ENCODE measurements around the gene SLC12A9.
A peak's percentile ranks its signal among the peaks of the same experiment; 100 is the strongest.

SLC12A9 gene

DNA sequence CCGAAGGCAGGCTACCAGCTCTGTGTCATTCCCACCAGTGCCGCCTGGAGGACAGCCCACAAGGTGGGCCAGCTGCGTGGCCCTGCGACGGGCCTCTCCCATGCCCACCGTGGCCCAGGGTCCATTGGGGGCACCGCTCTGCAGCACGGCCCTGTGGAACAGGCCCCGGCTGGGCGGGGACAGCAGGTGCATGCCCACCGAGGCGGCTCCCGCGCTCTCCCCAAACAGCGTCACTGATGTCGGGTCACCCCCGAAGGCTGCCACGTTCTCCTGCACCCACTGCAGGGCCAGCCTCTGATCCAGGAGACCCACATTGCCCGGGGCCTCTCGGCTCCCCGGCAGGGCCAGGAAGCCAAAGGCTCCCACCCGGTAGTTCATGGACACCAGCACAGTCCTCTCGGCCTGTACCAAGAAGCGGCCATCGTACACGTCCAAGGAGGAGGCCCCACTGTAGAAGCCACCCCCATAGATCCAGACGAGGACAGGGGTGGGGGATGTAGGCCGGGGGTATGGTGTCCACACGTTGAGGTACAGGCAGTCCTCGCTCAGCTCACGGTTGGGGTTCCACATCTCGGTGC is 40.9 kb downstream of the SLC12A9 start:
- Mint-ChIP-seq H3K27me3 (peaks cover 55% of the 10 kb centered on the region), H3K36me3 (ENCODE audit: insufficient read depth) (peaks cover 18% of the 10 kb centered on the region), H3K4me1 (peaks cover 27% of the 10 kb centered on the region), H3K27ac (ENCODE audit: low read depth) (no peak overlapping the region), H3K4me3 (peak overlapping the region; percentile 42), H3K9me3 (no peaks in the 10 kb centered on the region)
- ATAC-seq (replicated peaks; ENCODE audit: extremely low read depth, poor library complexity, severe bottlenecking) (no peak), DNase-seq (ENCODE audit: low spot score in 2 of 2) (no peak)

DNA sequence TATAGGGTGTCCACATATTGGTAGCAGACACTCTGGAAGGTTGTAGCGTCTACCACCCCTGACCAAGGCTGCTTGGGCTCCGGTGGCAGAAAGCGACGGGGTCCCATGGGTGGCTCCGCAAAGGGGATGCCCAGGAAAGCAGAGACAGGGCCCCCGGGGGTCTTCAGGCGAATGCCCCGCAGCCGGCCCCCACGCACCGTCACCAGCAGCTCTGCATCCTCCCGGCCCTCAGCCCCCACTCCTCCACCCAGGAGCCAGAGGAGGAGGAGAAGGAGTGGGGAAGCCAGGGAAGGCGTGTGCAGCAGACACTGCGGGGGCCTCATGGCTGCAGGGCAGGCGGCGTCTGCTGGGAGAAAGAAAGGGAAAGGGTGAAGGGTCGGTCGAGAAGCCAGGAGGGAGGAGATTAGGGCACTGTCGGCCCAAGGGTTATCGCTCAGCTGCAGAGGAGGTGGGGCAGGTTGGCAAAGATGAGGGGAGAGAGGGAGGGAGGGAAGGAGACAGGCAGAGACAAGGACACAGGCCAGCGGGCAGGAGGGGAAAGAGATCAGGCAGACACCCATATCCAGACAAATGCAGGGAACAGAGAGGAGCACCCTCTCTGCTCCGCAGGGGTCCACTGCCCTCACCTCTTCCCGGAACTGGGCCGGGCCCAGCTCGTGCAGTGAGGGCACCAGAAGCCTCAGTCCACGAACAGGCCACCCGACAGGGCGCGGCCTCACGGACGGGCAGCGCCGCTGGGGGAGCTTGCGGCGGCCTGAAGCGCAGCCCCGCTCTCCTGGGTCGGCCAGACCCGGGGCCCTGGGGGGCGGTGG is 41.6 kb downstream of the SLC12A9 start:
- Mint-ChIP-seq H3K4me3 (peak overlapping the region; percentile 42), H3K9me3 (no peaks in the 10 kb centered on the region), H3K36me3 (ENCODE audit: insufficient read depth) (peaks cover 15% of the 10 kb centered on the region), H3K27ac (ENCODE audit: low read depth) (no peak overlapping the region), H3K27me3 (peaks cover 58% of the 10 kb centered on the region), H3K4me1 (peaks cover 23% of the 10 kb centered on the region)
- no peak for DNase-seq (ENCODE audit: low spot score in 2 of 2)
- ATAC-seq (replicated peaks; ENCODE audit: extremely low read depth, poor library complexity, severe bottlenecking): no peak

DNA sequence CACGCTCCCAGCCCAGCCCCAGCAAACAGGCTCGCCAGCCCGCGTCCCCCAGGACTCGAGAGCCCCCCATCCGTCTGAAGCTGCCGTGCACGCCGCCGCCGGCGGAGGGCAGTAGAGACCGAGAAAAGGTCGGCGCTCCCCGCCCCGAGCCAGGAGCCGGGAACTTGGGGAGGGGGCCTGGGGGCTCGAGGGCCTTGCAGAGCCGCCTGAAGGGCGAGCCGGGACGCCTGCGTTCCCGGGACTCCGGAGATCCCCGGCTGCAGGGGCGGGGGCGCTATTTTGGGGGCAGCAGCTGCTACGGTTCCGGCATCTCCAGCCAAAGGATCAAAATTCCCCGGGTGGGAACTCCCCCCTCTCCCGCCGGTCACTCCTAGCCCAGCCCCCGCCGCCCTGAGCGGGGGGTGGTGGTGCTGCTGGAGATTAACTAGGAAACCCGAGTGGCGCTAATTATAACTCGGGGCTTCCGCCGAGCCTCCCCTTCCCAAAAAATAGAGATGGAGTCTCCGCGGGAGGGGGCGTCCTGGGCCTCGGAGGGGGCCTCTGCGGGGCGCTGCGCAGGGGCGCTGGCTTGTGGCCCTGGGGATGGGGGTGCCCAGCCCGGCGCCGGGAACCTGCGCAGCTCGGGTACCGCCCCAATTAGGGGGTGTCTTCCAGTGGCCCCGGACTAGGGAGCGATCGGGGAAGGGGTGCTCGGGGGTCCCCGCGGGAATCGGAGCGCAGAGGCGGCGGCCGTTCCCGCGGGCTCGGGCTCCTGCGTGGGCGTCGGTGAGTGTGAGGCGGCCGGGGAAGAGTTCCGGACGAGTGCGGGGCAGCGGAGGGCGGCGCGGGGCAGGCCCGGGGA is 42.6 kb downstream of the SLC12A9 start:
- H3K27me3 Mint-ChIP-seq: peaks cover 63% of the 10 kb centered on the region
- ATAC-seq (replicated peaks; ENCODE audit: extremely low read depth, poor library complexity, severe bottlenecking): no peak
- DNase-seq (ENCODE audit: low spot score in 2 of 2): peak in 1 of 2 donors; percentile 55
- peaks cover 11% of the 10 kb centered on the region for H3K36me3 Mint-ChIP-seq (ENCODE audit: insufficient read depth)
- H3K4me3 Mint-ChIP-seq: peak overlapping the region; percentile 78
- H3K4me1 Mint-ChIP-seq: peaks cover 20% of the 10 kb centered on the region
- no peaks in the 10 kb centered on the region for H3K9me3 Mint-ChIP-seq
- peak overlapping the region; percentile 78 for H3K27ac Mint-ChIP-seq (ENCODE audit: low read depth)

DNA sequence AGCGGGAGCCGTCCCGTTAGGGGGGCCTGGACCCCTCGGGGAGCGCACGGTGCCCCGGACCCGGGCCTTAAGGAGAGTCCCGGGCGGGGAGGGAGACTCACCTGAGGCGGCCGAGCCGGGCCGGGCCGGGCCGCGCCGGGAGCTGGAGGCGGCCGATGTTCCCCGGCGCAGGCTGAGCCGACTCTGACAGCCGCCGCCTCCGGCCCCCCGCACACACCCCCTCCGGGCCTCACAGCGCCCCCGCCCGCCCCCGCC is 43.1 kb downstream of the SLC12A9 start, which contains the start of gene ACHE:
Gene ACHE (minus strand): TSS at position 188 of the 255 bp plus-strand sequence. CDS start 1,656 bp downstream, outside the sequence.
- Mint-ChIP-seq H3K4me1 (peaks cover 15% of the 10 kb centered on the region), H3K27ac (ENCODE audit: low read depth) (peak within 1 kb of the TSS; percentile 78), H3K36me3 (ENCODE audit: insufficient read depth) (peaks cover 8% of the 10 kb centered on the region), H3K9me3 (no peaks in the 10 kb centered on the region), H3K4me3 (peak within 1 kb of the TSS; percentile 78), H3K27me3 (peaks cover 68% of the 10 kb centered on the region)
- DNase-seq (ENCODE audit: low spot score in 2 of 2) (no peak), ATAC-seq (replicated peaks; ENCODE audit: extremely low read depth, poor library complexity, severe bottlenecking) (no peak)

DNA sequence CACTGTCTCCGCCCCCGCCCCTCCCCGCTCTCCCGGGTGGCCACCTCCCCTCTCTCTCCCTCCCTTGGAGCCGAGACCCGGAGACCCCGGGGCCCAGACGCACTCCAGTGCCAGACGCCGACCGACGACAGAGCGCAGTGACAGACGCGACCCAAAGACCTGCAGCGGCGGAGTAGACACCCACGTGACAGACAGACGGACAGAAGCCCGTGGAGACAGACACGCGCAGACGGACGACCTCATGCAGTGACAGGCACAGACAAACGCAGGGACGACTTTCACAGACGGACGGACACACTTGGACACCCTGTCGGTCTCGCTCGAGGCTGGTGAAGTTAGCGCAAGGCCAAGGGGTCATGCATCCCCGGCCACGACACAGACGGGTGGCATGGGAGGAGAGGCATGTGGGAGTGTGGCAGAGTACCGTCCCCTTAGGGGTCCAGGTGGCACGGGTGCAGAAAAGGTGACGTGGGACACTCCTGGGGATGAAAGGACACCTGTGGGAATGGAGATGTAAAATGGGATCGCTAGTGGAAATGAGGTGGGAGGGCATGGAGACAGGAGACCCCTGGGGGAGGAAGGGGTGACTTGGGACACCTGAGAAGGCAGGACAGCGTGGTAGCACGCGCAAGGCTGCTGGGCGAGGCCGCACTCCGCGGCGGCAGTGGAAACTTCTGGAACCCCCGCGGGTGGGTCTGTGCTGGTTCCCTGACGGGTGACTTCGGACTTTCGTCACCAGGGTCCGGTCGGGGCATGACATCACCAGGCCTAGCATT is 43.6 kb downstream of the SLC12A9 start:
- H3K36me3 Mint-ChIP-seq (ENCODE audit: insufficient read depth): peaks cover 8% of the 10 kb centered on the region
- ATAC-seq (replicated peaks; ENCODE audit: extremely low read depth, poor library complexity, severe bottlenecking) (peak; percentile 57), DNase-seq (ENCODE audit: low spot score in 2 of 2) (peak in 1 of 2 donors; percentile 44)
- H3K4me3 Mint-ChIP-seq: peak overlapping the region; percentile 78
- peak overlapping the region; percentile 78 for H3K27ac Mint-ChIP-seq (ENCODE audit: low read depth)
- H3K4me1 Mint-ChIP-seq: peaks cover 12% of the 10 kb centered on the region
- H3K9me3 Mint-ChIP-seq: no peaks in the 10 kb centered on the region
- H3K27me3 Mint-ChIP-seq: peaks cover 71% of the 10 kb centered on the region

DNA sequence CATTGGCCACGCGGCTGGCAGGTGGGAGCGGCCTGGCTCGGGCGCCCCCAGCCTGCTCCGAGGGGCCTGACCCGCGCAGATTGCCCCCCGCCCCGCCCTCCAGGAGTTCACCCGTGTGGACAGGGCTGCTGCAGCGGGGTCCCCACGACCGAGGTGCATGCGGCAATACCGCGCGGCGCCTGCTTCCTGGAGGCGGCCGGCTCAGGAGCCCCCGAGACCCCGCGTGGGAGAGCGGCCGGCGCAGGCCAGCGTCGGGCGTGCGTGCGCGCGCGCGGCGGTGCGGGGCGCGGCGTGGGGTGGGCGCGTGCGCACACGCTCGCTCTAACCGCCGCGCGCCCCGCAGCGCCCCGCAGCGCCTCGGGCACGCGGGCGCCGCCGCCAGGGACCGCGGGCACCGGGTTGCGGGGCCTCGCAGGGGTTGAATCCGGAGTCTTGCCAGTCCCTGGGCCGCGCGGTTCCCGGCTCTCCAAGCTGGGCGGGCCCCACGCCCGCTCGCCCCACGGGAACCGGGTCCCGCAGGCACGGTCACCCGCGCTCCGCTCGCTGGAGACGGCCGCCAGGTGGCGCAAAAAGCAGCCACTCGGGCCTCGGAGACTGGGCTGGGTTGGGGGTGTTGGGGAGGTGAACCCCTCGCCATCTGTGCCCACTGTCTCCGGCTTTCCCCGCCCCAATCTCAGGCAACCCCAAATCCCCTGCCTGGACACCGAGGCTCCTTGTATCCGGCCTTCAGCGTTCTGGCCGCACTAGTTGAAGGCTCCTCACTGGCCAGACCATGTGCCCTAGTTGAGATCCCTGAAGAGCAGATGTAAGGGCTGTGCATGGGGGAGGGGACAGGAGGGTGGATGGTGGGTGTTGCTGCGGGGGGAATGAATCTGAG is 44.5 kb downstream of the SLC12A9 start:
- no peak overlapping the region for H3K27ac Mint-ChIP-seq (ENCODE audit: low read depth)
- peak in 1 of 2 donors; percentile 46 for DNase-seq (ENCODE audit: low spot score in 2 of 2)
- peak overlapping the region; percentile 78 for H3K4me3 Mint-ChIP-seq
- ATAC-seq (replicated peaks; ENCODE audit: extremely low read depth, poor library complexity, severe bottlenecking): no peak
- no peaks in the 10 kb centered on the region for H3K9me3 Mint-ChIP-seq
- H3K27me3 Mint-ChIP-seq: peaks cover 66% of the 10 kb centered on the region
- peaks cover 12% of the 10 kb centered on the region for H3K4me1 Mint-ChIP-seq
- H3K36me3 Mint-ChIP-seq (ENCODE audit: insufficient read depth): peaks cover 8% of the 10 kb centered on the region

DNA sequence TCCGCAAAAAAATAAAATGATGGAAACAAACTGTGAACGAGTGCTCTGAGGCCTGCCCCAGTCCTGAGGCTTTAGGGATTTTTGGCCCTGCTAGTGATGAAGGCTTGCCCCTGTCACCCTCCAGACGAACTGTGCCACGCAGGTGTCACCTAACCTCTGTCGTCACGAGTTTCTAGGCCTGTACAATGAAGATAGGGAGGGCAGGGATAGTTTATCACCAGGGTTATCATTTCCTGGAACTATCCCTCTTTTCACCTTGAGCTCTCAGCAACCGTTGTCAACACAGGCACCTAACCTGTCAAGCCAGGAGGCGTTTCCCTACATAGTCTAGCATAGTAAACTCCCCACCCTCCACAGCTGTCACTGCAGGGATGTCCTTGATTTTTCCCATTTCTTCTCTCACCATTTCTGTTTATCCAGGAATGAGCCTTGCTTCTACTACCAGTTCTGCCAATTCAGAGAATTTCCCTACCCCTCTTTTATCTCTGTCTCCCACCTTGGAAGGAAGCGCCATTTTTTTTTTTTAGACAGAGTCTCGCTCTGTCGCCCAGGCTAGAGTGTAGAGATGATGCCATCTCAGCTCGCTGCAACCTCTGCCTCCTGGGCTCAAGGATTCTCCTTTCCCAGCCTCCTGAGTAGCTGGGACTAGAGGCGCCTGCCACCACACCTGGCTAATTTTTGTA is 45.4 kb downstream of the SLC12A9 start:
- peaks cover 63% of the 10 kb centered on the region for H3K27me3 Mint-ChIP-seq
- no peak overlapping the region for H3K27ac Mint-ChIP-seq (ENCODE audit: low read depth)
- peaks cover 9% of the 10 kb centered on the region for H3K4me1 Mint-ChIP-seq
- ATAC-seq (replicated peaks; ENCODE audit: extremely low read depth, poor library complexity, severe bottlenecking): no peak
- H3K9me3 Mint-ChIP-seq: no peaks in the 10 kb centered on the region
- peak overlapping the region; percentile 62 for H3K4me3 Mint-ChIP-seq
- no peak for DNase-seq (ENCODE audit: low spot score in 2 of 2)
- peaks cover 8% of the 10 kb centered on the region for H3K36me3 Mint-ChIP-seq (ENCODE audit: insufficient read depth)

DNA sequence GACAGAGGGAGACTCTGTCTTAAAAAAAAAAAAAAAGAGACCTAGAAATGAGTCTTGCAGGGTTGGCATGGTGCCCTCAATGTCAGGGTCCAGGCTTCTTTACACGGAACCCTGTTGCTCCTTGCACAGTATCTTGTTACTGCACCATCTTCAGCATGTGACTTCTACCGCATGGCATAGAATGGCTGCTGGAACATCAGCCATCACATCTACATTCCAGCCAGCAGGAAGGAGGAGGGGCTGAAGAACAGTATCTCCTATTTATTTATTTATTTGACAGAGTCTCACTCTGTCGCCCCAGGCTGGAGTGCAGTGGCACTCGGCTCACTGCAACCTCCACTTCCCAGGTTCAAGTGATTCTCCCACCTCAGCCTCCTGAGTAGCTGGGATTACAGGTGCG is 46.9 kb downstream of the SLC12A9 start:
- peaks cover 8% of the 10 kb centered on the region for H3K36me3 Mint-ChIP-seq (ENCODE audit: insufficient read depth)
- H3K4me3 Mint-ChIP-seq: no peak overlapping the region
- no peak for DNase-seq (ENCODE audit: low spot score in 2 of 2)
- ATAC-seq (replicated peaks; ENCODE audit: extremely low read depth, poor library complexity, severe bottlenecking): no peak
- peaks cover 8% of the 10 kb centered on the region for H3K4me1 Mint-ChIP-seq
- peaks cover 61% of the 10 kb centered on the region for H3K27me3 Mint-ChIP-seq
- no peaks in the 10 kb centered on the region for H3K9me3 Mint-ChIP-seq
- no peak overlapping the region for H3K27ac Mint-ChIP-seq (ENCODE audit: low read depth)

DNA sequence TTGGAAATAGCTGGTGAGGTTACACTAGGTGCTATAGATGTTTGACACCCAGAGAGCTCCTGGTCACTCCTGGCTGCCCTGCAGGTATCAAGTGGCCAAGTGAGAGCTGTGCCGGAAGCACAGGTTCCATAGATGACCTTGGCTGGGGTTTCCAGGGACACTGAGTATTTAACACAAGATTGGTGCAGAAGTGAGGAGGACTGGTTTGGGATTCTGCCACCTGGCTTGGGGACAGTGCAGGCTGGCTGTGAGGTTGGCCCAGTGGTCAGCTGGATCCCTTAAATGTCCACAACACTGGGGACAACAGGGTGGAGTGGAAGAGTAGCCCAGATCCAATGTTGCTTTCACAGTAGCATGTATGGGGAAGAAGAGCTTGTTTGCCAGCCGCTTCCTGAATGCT is 48.5 kb downstream of the SLC12A9 start:
- no peak overlapping the region for H3K4me3 Mint-ChIP-seq
- peaks cover 7% of the 10 kb centered on the region for H3K36me3 Mint-ChIP-seq (ENCODE audit: insufficient read depth)
- DNase-seq (ENCODE audit: low spot score in 2 of 2) (no peak), ATAC-seq (replicated peaks; ENCODE audit: extremely low read depth, poor library complexity, severe bottlenecking) (no peak)
- H3K4me1 Mint-ChIP-seq: peaks cover 5% of the 10 kb centered on the region
- H3K9me3 Mint-ChIP-seq: no peaks in the 10 kb centered on the region
- no peak overlapping the region for H3K27ac Mint-ChIP-seq (ENCODE audit: low read depth)
- H3K27me3 Mint-ChIP-seq: peaks cover 55% of the 10 kb centered on the region

DNA sequence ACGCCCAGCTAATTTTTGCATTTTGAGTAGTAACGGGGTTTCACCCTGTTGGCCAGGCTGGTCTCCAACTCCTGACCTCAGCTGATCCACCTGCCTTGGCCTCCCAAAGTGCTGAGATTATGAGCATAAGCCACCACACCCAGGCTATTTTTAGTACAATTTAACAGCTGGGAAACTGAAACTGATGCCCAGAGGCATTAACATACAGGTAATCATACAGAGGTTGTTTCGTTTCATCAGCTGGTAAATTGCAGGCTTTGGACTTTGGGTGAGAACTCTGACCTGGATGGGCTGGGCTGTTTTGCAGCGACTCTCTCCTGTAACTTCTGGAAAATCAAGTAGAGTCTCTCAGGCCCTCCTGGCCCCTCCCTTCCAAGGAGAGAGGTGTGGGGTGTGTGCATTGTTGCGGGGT is 49.4 kb downstream of the SLC12A9 start:
- ATAC-seq (replicated peaks; ENCODE audit: extremely low read depth, poor library complexity, severe bottlenecking): no peak
- no peak overlapping the region for H3K4me3 Mint-ChIP-seq
- H3K27ac Mint-ChIP-seq (ENCODE audit: low read depth): no peak overlapping the region
- H3K4me1 Mint-ChIP-seq: no peaks in the 10 kb centered on the region
- peaks cover 5% of the 10 kb centered on the region for H3K36me3 Mint-ChIP-seq (ENCODE audit: insufficient read depth)
- no peaks in the 10 kb centered on the region for H3K9me3 Mint-ChIP-seq
- DNase-seq (ENCODE audit: low spot score in 2 of 2): no peak
- peaks cover 48% of the 10 kb centered on the region for H3K27me3 Mint-ChIP-seq

DNA sequence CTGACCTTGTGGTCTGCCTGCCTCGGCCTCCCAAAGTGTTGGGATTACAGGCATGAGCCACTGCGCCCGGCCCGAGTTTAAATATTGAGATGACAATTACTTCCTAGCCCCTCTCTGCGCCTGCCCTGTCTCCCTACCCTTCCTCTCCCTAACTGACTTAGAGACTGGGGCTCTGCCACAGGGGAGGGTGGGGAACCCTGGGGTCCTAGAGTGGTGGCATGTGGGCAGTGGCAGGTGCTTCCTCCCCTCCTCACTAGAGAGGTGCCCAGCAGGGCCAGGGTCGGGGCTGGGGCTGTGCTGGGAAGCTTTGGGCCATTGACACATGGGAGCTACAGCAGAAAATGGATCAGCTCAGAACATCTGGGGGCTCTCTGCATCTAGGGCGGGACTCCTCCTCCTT is 50.1 kb downstream of the SLC12A9 start:
- H3K4me3 Mint-ChIP-seq: no peak overlapping the region
- H3K9me3 Mint-ChIP-seq: no peaks in the 10 kb centered on the region
- ATAC-seq (replicated peaks; ENCODE audit: extremely low read depth, poor library complexity, severe bottlenecking): no peak
- peaks cover 2% of the 10 kb centered on the region for H3K36me3 Mint-ChIP-seq (ENCODE audit: insufficient read depth)
- no peak overlapping the region for H3K27ac Mint-ChIP-seq (ENCODE audit: low read depth)
- H3K27me3 Mint-ChIP-seq: peaks cover 46% of the 10 kb centered on the region
- H3K4me1 Mint-ChIP-seq: no peaks in the 10 kb centered on the region
- no peak for DNase-seq (ENCODE audit: low spot score in 2 of 2)
